Measurements from ENCODE around the gene EHD4.

DNA sequence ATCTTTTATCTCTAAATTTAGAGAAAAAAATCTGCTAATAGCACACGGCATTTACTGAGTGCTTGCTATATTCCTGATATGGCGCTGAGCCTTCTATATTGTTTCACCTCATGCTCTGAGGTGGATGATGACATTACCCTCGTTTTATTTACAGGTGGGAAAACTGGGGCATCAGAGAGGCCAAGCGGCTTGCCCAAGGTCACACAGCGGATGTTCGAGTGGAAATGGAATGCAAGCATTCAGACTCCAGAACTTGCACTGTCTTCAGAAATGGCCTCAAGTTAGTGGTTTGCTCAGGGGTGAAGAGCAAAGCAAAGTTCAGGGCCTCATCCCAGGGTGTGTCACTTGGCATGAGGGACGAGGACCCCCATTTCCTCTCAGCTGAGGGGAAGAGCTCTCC lies 17.3 kb downstream of the EHD4 start:
- TF ChIP-seq, protein P1, sequence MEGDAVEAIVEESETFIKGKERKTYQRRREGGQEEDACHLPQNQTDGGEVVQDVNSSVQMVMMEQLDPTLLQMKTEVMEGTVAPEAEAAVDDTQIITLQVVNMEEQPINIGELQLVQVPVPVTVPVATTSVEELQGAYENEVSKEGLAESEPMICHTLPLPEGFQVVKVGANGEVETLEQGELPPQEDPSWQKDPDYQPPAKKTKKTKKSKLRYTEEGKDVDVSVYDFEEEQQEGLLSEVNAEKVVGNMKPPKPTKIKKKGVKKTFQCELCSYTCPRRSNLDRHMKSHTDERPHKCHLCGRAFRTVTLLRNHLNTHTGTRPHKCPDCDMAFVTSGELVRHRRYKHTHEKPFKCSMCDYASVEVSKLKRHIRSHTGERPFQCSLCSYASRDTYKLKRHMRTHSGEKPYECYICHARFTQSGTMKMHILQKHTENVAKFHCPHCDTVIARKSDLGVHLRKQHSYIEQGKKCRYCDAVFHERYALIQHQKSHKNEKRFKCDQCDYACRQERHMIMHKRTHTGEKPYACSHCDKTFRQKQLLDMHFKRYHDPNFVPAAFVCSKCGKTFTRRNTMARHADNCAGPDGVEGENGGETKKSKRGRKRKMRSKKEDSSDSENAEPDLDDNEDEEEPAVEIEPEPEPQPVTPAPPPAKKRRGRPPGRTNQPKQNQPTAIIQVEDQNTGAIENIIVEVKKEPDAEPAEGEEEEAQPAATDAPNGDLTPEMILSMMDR (IDR thresholded peaks at IDR 0.05): no peak
- no peak for TF ChIP-seq POLR2A (IDR thresholded peaks at IDR 0.05)
